GM19438 (cell line): Measurements from ENCODE around the gene CCT3.
"Not testable (repeated sequence)": the region's sequence is repeated elsewhere in the genome, so short reads cannot be mapped to it uniquely, and the experiment has no call there.

ENCODE experiments used
- ATAC-seq: cut with Tn5 transposase; IDR thresholded peaks from one replicate; pipeline ENCODE4 v1.9.1; 2021; ENCODE audit warnings: low read depth; ENCODE audit not compliant: unreplicated experiment

The CCT3 gene

DNA sequence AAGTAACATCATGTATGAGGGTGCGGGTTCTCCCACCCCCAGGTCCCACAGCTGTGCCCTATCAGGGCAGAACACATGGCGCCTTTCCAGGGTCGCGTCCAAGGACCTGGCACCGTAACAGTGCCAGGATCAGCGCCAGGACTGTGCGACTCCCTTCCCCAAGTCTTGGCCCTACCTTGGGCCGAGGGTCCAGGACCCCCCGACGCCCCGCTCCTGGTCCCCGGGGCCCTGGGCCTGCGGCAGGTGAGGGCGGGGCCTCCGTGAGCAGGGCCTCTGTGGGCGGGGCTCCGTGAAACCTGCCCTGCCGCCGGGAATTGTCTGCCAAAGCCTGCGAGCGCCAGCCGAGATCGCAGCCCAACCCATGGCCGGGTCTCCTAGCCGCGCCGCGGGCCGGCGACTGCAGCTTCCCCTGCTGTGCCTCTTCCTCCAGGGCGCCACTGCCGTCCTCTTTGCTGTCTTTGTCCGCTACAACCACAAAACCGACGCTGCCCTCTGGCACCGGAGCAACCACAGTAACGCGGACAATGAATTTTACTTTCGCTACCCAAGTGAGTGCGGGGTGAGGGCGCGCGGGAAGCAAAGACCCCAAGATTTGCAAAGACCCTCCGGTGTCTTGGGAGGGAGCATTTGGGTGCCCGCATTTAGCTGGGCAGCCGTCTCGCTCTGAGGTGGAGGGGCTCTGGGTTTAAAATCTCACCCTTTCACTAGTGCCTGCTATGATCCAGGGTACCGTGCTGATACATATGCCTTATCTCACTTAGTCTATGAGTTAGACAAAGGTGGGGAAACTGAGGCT is 31.0 kb upstream of the CCT3 start, which contains the start of gene RHBG:
Gene RHBG (plus strand): TSS at position 323 of the 796 bp plus-strand sequence. CDS start 39 bp downstream, at position 362.
- ATAC-seq, result no peak

DNA sequence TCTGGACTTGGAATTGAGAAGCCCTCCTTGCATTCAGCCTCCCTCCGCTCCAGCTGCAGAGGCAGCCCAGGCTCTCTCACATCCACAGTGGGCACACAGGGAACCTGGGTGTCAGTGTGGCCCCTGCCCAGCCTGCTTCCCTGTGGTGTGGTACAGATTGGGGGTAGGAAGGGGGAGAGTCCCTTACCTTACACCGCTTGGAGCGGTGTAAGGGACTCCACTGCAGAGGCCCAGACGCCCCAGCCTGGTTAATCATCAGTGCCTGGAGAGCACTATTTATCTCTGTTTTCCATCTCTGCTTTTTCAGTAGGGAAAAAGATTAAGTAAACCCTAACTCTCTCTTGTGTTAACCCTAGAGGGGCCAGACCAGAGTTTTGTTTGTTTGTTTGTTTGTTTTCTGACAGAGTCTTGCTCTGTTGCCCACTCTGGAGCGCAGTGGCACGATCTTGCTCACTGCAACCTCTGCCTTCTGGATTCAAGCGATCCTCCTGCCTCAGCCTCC is 30.1 kb upstream of the CCT3 start:
- ATAC-seq, result no peak

DNA sequence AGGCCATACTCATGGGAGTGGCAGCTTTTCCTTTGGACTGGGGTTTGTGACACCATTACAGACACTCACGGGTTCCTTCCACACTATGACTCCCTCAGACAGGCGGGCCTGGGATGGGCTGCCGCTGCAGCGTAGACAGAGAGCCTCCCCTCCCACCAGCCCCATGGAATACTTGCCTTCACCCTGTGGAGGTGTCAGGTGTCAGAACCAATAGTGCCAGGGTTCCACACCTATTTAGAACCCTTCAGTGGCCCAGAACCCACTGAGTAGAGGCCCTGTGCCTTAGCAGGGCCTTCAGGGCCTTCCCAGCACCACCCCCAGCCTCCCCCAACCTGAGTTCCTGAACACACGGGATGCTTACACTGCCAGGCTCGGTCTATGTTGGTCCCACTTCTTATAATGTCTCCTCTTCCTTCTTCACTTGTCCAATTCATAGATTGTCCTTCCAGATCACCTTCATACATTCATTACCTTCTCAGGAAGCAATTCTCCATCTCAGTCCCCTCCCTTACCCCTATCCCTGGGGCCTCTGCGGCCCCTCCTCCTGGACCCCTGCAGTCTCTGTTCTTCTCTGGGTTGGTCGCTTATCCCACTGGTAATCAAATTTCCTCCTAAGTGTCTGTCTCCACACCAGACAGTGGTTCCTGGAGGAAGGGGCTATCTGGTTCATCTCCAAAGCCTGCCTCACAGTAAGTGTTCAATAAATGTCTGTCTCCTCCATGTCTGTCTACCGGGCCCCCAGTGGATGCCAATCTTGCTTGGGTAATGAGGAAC is 29.5 kb upstream of the CCT3 start:
- no peak for ATAC-seq

DNA sequence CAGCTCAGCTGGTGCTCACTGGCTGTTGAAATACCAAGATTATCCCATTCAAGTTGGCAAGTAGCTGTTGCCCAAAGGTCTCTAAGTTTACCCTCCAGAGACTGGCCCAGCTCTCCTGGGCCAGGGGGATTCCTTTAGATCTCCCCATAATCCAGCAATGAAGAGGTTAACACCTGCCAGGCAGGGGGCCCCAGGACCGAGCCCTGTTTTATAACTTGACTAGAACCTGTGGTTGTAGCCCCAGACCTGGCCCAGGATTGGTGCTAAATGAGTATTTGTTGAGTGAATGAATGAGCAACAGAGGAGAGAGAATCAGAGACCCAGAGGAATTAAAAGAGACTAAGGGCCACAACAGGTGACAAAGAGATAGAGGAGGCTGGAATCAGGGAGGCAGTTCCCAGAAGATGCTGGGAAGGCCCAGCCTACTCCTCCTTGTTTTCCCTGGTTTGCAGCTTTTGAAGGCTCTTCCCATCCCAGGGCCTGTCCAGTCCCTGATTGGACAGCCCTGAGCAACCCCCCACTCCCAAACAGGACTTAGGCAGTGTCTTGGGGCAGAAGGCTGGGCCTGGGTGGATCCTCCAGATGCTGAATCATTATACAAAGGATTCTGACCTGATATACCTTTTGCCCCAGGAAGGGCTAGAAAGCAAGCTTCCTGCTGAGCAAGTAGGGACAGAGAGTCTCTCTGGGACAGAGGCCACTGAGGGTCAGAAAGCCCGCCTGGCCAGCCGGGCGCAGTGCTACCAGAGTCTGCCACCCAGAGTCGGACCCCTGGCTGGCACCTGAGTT is 28.5 kb upstream of the CCT3 start:
- no peak for ATAC-seq

DNA sequence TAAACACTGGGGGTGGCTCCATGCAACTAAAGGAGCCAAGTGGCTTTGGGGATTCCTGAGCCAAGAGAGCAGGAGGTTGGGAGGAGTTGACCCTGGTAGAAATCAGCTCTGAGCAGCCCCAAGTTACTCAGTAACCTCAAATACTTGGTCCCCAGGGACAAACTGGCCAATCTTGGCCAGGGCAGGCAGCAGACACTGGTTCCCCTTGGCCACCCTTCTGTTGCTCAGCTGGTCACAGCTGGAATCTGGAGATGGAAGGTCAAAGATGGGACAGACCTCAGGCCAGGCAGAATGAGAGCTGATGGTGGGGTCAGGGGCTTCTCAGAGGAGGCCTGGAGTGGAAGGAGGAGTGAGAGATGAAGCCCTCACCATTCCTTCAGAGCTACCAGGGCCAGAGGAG is 27.7 kb upstream of the CCT3 start:
- ATAC-seq, result no peak

DNA sequence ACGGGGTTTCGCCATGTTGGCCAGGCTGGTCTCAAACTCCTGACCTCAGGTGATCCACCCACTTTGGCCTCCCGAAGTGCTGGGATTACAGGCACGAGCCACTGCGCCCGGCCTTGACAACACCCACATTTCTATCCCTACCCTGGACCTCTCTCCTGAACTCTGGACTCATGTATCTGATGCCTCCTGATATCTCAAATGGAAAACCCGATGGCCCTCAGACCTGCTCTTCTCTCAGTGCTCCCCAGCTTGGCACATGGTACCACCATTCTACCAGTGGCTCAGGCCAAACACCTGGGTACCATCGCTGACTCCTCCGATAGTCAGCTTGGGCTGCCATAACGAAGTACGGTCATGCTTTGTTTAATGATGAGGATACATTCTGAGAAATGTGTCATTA is 22.4 kb upstream of the CCT3 start:
- no peak for ATAC-seq

DNA sequence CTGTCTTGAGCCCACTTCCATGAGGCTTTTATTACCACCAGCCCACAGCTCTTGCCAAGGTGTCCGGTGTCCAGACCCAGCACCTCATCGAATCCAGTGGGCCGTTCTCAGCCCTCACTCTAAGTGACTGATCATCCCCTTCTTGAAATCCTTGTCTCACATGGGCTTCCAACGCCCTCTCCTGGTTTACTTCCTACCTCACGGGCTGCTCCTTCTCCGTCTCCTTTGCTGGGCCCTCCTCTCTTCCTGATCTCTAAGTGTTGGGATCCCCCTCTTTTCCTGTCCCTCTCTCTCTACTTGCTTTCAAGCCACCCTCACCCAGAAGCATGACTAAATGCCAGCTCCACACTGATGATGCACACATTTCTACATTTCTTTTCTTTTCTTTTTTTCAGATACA is 21.9 kb upstream of the CCT3 start:
- ATAC-seq, result no peak

DNA sequence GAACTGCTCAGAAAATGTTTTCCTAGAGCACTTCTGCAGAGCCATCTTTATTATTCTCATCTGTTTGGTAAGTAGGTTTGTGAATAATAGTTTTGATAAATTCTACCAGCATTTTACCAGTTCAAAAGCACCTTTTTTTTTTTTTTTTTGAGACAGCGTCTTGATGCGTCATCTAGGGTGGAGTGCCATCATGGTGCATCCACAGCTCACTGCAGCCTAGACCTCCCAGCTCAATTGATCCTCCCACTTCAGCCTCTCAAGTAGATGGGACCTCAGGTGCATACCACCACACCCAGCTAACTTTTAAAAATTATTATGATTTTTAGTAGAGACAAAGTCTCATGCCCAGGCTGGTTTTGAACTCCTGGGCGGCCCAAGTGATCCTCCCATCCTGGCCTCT is 21.2 kb upstream of the CCT3 start:
- no peak for ATAC-seq

DNA sequence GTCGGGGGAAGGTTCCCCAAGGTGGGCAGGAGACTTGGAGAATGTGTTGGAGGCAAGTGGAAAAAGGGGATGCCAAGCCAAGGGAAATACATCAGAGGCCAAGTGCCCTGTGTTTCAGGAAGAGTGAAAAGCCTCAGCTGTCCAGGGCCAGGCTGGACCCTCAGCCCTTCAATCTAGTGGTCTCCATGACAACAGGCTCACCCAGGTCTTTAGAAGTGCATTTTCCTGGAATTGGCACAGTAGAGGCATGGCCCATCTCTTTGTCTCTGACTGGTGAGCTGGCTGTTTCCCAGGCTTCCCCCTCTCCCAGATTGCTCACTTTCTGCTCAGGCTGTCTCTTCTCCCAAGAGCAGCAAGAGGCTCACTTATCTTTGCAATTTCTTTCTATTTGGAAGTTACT is 20.5 kb upstream of the CCT3 start:
- no peak for ATAC-seq

DNA sequence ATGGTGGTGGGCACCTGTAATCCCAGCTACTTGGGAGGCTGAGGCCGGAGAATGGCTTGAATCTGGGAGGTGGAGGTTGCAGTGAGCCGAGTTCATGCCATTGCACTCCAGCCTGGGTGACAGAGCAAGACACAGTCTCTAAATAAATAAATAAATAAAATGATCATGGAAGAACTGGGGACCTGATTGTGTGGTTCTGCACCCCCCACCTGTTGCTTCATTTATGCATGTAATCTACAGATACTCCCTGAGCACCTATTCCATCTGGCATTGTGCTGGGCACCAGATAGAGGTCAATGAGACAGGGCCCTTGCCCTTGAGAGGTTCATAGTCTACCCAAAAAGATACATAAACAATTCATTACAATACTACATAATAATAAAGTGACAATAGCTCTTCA is 19.9 kb upstream of the CCT3 start:
- no peak for ATAC-seq

DNA sequence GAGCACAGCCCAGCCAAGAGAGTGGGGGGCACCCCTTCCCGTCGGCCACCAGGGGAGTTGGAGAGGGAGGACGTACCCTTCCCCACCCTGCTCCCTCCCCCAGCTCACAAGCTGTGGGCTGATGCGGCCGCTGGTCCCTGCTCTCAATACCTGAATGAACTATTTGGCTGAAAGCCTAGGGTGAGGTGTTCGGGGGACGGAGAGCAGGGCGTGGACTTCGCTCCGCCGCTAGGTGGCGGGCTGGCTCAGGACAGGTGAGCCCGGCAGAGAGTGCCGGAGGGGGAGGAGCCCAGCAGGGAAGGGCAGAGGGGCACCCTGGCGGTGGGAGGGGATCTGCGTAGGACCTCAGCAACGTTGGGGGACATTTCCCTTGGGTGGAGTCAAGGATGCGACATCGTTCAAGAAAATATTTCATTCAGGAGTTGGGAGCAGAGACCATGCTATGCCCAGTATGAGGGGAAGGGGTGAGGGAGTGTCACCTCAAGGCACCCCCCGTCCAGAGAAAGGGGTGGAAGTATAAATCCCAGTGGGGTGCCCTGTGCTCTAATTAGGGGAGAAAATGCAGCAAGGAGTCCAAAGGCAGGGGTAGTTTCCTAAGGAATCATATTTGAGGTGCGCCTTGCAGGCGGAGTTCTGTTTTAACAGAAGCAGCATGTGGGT is 18.9 kb upstream of the CCT3 start:
- ATAC-seq, result no peak

DNA sequence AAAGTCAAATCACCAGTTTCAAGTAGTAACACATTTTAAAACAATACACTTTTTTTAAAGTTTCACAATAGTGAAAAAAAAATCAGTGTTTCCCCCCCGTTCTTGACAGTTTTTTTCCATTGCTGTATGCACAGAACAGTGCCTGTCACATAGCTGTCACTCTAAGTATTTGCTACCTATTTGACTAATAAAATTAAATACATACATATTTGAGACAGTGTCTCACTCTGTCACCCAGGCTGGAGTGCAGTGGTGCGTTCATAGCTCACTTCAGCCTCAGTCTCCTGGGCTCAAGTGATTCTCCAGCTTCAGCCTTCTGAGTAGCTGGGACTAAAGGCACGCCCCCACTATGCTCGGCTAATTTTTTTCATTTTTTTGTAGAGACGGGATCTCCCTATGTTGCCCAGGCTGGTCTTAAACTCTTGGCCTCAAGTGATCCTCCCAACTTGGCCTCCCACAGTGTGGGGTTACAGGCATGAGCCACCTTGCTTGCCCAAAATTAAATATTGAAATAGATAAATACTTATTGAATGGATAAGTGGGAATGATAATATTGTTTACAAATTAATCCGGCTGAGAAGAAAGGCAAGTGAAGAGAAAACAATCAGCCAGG is 18.3 kb upstream of the CCT3 start:
- ATAC-seq, result no peak

DNA sequence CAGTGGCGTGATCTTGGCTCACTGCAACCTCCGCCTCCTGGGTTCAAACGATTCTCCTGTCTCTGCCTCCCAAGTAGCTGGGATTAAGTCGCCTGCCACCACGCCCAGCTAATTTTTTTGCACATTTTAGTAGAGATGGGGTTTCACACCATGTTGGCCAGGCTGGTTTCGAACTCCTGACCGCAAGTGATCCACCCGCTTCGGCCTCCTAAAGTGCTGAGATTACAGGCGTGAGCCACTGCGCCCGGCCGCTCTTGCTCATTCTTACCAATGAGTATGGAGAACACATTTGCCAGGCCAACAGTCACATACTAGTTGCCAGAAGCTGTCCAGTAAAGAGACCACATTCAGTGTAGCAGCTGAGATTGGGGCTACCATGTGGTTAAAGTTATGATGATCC is 14.4 kb upstream of the CCT3 start:
- not testable (repeated sequence) for ATAC-seq

DNA sequence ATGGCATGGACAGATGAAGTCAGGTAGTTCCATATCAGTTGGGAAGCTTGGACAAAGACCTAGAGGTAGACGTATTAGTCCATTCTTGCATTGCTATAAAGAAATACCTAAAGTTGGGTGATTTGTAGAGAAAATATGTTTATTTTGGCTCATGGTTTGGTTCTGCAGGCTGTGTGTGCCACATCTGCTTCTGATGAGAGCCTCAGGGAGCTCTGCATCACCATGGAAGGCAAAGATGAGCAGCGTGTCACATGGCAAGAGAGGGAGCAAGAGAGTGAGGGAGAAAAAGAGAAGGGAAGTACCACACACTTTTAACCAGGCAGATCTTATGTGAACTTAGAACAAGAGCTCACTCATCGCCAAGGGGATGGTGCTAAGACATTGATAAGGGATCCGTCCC is 9.2 kb upstream of the CCT3 start:
- no peak for ATAC-seq

DNA sequence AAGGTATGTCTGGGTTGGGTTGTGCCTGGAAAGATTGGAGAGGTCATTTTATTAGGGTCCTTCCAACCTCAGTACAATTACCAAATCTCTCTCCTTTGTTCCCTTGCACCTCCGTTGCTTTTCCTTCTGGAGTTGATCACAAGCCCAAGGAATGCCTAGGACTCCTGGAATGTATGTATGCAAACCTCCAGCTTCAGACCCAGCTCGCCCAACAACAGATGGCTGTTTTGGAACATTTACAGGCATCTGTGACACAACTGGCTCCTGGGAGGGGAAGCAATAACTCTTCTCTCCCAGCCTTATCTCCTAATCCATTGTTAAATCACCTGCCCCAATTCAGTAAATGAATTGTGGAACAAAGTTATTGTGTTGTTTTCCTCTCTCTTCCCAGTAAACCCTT is 8.5 kb upstream of the CCT3 start:
- no peak for ATAC-seq

DNA sequence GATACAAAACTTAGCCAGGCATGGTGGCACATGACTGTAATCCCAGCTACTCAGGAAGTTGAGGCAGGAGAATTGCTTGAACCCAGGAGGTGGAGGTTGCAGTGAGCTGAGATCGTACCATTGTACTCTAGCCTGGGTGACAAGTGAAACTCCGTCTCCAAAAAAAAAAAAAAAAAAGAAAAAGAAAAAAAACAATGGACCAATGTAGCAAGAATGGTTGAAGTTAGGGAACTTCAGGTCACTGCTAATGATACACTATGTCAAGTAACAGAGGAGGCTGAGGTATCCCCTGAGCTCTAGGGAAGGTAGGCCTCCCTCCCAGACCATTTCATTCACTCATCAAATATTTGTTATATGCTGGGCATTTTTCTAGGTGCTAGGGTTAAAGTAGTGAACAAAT is 7.9 kb upstream of the CCT3 start:
- ATAC-seq, result not testable (repeated sequence)

DNA sequence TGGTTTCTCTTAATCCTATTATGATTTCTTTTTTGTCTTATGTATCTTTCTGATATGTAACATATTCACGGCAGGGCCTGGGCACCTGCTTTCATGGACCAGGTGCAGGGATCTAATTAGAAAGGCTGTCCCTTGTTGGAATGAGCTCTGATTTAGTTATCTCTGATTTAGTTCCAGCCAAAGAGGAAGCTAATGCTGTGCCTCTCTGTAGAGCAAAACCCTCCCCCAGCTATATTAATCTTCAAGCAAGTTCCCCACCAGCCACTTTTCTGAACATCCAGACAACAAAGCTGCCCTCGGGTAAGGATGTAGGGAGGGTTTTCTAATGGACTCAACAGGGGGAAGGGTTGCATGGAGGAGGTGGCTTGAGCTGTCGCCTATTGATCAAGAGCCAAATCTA is 6.3 kb upstream of the CCT3 start:
- no peak for ATAC-seq

DNA sequence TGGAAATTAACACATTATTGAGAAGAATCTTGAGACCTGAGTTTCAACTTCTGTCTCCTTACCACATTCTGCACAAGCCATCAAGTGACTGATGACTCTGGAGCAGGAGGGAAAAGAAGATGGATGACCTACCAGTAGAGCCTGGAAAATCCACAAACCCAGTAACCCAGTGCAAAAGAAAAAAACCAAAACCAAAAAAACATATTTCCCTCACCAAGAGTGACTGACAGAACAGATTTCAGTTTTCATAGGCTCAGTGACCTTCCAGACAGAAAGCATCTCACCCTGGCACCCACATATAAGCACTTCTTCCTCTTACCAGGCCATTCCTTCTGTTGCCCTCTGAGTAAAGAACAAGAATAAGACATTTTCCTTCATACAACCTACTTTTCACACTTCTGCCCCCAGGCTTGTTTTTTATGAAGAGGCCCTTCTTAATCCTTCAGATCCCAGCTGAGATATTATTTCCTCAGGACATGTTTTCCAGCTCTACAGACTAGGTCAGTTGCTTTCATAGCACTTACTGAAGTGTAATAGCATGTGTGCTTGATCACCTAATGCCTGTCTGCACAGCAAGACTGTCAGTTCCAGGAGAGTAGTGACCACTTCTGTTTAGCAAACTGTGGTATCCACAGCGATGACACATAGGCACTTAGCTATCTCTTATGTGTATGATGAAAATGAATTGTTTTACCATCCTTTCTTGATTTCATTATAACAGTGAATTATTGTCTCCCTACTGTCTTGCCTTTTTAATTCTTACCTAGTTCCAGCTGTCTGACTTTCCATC is 4.3 kb upstream of the CCT3 start:
- no peak for ATAC-seq

DNA sequence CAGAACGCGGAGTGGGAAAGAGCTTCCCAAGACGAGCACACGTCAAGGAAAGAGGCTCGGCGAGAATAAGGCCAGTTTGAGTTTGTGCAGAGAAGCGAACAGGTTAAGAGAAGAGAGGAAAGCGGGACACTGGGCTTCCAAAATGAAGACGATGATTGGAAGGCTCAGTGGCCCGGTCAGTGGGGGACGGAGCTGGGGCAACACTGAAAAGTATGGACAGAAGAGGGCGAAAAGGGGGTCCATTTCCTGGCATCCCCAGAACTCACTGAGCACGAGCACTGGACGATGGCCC is 258 bp downstream of the CCT3 start:
- no peak for ATAC-seq
